ENCODE results near the gene OSTM1. TPM values are rescaled to one million over a fixed set of nuclear protein-coding genes. Genes with fewer than 3 reads are reported as not detected.
A peak's percentile ranks its signal among the peaks of the same experiment; 100 is the strongest.

The OSTM1 gene
- polyA plus RNA-seq, 1 donor from 2014 or later, result 54.7 TPM

DNA sequence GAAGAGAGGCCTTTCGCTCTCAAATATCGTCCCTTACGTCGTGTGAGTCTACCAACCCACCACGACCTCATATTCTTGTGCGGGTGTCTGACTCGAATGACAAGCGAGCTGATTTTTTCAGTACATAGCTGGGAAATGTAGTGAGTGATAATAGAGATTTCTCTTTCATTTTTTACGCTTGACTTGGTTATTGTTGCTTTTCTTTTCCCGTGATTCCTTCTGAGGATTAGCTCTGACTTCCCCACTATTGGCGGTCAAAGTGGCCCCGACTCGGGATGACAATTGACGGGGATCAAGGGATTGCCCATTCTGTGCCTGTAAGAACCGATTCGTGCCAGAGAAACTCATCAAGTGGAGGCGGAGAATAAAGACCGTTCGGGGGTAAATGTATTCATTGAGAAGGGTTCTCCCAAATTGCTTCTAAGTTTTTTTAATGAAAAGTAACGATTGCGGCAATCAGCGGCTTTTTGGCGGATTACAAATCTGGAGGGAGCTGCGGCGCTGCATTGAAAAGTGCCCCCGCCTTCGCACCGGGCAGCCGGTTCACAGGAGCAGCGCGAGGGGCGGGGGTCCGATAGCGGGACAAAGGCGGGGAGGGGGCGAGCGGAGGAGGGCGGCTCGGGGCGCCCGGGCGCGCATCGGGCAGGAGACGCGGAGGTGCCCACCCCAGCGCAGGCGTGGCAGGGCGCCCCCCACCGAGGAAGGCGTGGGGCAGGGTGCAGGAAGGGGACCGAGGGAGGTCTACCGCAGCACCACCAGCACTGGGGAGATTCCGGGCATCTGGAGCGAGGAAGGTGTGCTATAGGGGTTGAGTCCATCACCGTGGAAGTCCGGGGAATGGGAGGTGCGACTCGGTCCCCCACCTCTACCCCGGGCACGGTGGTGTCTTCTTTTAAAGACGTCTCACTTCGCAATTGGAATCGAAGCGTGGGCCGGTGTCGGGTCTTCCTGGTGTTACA, 44.5 kb upstream of the OSTM1 start:
- Histone ChIP-seq H3K9me2 (ENCODE audit: insufficient read depth, low read length) (no peaks in the 10 kb centered on the region), H3K9me3 (ENCODE audit: low read length) (no peaks in the 10 kb centered on the region), H3K36me3 (ENCODE audit: insufficient read depth, low read length) (no peaks in the 10 kb centered on the region), H2AFZ (ENCODE audit: low read depth, low read length) (no peak overlapping the region), H3K4me3 (ENCODE audit: low read length) (peak overlapping the region; percentile 60), H3K79me2 (replicated peaks; ENCODE audit: insufficient read depth, low read length) (no peaks in the 10 kb centered on the region), H4K20me1 (ENCODE audit: insufficient read depth) (no peaks in the 10 kb centered on the region), H3K27me3 (ENCODE audit: insufficient read depth, low read depth, low read length) (peaks cover 86% of the 10 kb centered on the region), H3K27ac (ENCODE audit: low read length) (no peak overlapping the region), H3K9ac (ENCODE audit: low read length) (no peak overlapping the region), H3F3A (ENCODE audit: insufficient read depth, low read length, poor library complexity, severe bottlenecking) (peaks cover 4% of the 10 kb centered on the region), H3K4me2 (ENCODE audit: low read length) (peak overlapping the region; percentile 38)
- TF ChIP-seq REST (IDR thresholded peaks at IDR 0.05; ENCODE audit: borderline replicate concordance), result no peak
- TF ChIP-seq POLR2AphosphoS5 (IDR thresholded peaks at IDR 0.05), result peak; percentile 64
- TF ChIP-seq EZH2 (IDR thresholded peaks at IDR 0.05; ENCODE audit: borderline replicate concordance, insufficient read depth, low read length, poor library complexity, severe bottlenecking), result peak; percentile 41

- Histone ChIP-seq H3K4me3 (ENCODE audit: low read length) (peak overlapping the region; percentile 60), H3K27ac (ENCODE audit: low read length) (no peak overlapping the region), H3K9ac (ENCODE audit: low read length) (no peak overlapping the region), H3K9me2 (ENCODE audit: insufficient read depth, low read length) (no peaks in the 10 kb centered on the region), H4K20me1 (ENCODE audit: insufficient read depth) (no peaks in the 10 kb centered on the region), H3K9me3 (ENCODE audit: low read length) (no peaks in the 10 kb centered on the region), H3K79me2 (replicated peaks; ENCODE audit: insufficient read depth, low read length) (no peaks in the 10 kb centered on the region), H2AFZ (ENCODE audit: low read depth, low read length) (no peak overlapping the region), H3K27me3 (ENCODE audit: insufficient read depth, low read depth, low read length) (peaks cover 86% of the 10 kb centered on the region), H3K36me3 (ENCODE audit: insufficient read depth, low read length) (no peaks in the 10 kb centered on the region), H3K4me2 (ENCODE audit: low read length) (peak overlapping the region; percentile 38), H3F3A (ENCODE audit: insufficient read depth, low read length, poor library complexity, severe bottlenecking) (peaks cover 4% of the 10 kb centered on the region)
- TF ChIP-seq EZH2 (IDR thresholded peaks at IDR 0.05; ENCODE audit: borderline replicate concordance, insufficient read depth, low read length, poor library complexity, severe bottlenecking) (no peak), POLR2AphosphoS5 (IDR thresholded peaks at IDR 0.05) (no peak), REST (IDR thresholded peaks at IDR 0.05; ENCODE audit: borderline replicate concordance) (no peak), RAD21 (conservative IDR thresholded peaks at IDR 0.05) (no peak), TAF1 (IDR thresholded peaks at IDR 0.05; ENCODE audit: low read depth) (no peak)
These were observed 43.8 kb upstream of the OSTM1 start for GRCh38 chr6:108118359-108118724.

Data from neural cell (in vitro differentiated cells).